ENCODE data around the gene SLC37A4. TPM values are rescaled to one million over a fixed set of nuclear protein-coding genes. Genes with fewer than 3 reads are reported as not detected.
"Not testable (repeated sequence)": the region's sequence is repeated elsewhere in the genome, so short reads cannot be mapped to it uniquely, and the experiment has no call there.

SLC37A4 gene
- total RNA-seq, 1 donor: 2.4 TPM

GRCh38 chr11:119015054-119015611 is 15.5 kb downstream of the SLC37A4 start:
- no peaks in the 10 kb centered on the region for H3K9me3 ChIP-seq (ENCODE audit: low read depth, low read length)
- no peaks in the 10 kb centered on the region for H3K27me3 ChIP-seq (ENCODE audit: insufficient read depth, low read length)
- peaks cover 31% of the 10 kb centered on the region for H3K4me1 ChIP-seq (ENCODE audit: insufficient read depth, low read length)

DNA sequence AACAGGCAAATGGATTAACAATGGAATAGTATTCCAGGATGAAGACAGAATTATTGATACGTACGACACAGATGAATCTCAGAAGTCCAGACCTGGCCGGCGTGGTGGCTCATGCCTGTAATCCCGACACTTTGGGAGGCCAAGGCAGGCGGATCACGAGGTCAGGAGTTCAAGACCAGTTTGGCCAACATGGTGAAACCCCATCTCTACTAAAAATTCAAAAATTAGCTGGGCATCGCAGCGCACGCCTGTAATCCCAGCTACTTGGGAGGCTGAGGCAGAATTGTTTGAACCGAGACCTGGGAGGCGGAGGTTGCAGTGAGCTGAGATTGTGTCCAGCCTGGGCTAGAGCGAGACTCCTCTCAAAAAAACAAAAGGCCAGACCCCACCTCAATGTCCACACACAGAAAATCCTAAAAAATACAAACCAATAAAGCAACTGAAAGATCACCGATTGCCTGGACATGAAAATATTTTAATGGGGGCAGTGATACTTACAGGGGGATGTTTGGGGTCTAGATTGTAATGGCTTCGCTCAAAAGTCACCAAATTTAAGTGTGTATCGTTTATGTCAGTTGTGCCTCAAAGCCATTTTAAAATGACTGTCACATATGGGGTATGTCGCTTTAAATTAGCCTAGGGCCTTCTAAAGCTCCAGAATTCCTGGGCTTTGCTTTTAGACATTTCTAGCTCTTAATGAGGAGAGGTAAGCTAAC is 16.3 kb downstream of the SLC37A4 start:
- peaks cover 23% of the 10 kb centered on the region for H3K4me1 ChIP-seq (ENCODE audit: insufficient read depth, low read length)
- H3K27me3 ChIP-seq (ENCODE audit: insufficient read depth, low read length): no peaks in the 10 kb centered on the region
- H3K4me3 ChIP-seq (ENCODE audit: low read length): no peak overlapping the region
- H3K9me3 ChIP-seq (ENCODE audit: low read depth, low read length): no peaks in the 10 kb centered on the region

More at GRCh38 chr11:119015054-119015611, 15.5 kb downstream of the SLC37A4 start:
- no peak overlapping the region for H3K4me3 ChIP-seq (ENCODE audit: low read length)

DNA sequence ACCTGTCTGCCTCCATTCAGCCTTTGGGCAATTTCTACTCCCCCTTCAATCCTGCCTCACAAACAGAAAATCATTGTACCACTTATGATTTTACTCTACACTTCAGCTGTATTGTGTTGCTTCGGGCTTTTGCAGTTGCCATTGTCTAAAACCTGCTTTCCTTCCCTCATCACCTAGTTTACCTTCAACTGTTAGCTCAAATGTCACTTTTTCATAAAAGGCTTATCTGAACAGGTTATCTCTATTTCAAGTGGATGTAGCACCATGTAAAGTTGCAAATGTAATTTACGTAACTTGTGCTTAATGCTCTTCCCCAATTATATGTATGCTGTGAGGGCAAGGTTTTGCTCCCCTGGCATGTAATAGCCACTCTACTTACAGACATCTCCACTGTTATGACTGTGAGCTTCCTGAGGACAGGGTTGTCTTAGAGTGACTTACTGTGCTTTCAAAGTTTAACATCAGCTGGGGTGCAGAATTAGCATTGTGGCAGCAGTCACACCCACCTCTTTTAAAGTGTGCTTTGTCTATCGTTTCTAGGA is 18.0 kb downstream of the SLC37A4 start:
- Histone ChIP-seq H3K4me1 (ENCODE audit: insufficient read depth, low read length) (peaks cover 20% of the 10 kb centered on the region), H3K4me3 (ENCODE audit: low read length) (no peak overlapping the region), H3K9me3 (ENCODE audit: low read depth, low read length) (no peaks in the 10 kb centered on the region), H3K27me3 (ENCODE audit: insufficient read depth, low read length) (no peaks in the 10 kb centered on the region)

GRCh38 chr11:119011476-119012053 is 19.1 kb downstream of the SLC37A4 start:
- peaks cover 10% of the 10 kb centered on the region for H3K4me1 ChIP-seq (ENCODE audit: insufficient read depth, low read length)
- H3K9me3 ChIP-seq (ENCODE audit: low read depth, low read length): no peaks in the 10 kb centered on the region
- H3K27me3 ChIP-seq (ENCODE audit: insufficient read depth, low read length): no peaks in the 10 kb centered on the region
- no peak overlapping the region for H3K4me3 ChIP-seq (ENCODE audit: low read length)

- Histone ChIP-seq H3K27me3 (ENCODE audit: insufficient read depth, low read length) (no peaks in the 10 kb centered on the region), H3K4me3 (ENCODE audit: low read length) (no peak overlapping the region), H3K9me3 (ENCODE audit: low read depth, low read length) (no peaks in the 10 kb centered on the region), H3K4me1 (ENCODE audit: insufficient read depth, low read length) (no peaks in the 10 kb centered on the region)
Observed at GRCh38 chr11:119006656-119007055, 24.0 kb downstream of the SLC37A4 start.

DNA sequence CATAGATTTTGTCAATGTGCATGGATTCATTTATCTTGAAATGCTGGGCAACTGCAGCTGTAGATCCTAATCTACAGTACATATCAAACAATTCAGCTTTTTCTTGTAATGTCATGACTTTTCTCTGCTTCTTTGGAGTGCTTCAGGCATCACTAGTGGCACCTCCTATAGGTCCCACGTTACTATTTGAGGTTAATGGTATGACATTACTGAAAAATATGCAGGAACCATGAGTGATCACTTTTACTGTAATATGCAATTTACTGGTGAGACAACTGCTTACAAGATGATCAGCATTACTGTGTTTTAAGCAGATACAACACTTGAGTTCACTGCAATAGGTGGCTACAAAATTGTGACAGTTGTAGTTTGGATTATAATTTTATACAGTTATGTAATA is 29.8 kb downstream of the SLC37A4 start:
- Histone ChIP-seq H3K4me3 (ENCODE audit: low read length) (no peak overlapping the region), H3K9me3 (ENCODE audit: low read depth, low read length) (no peaks in the 10 kb centered on the region), H3K4me1 (ENCODE audit: insufficient read depth, low read length) (peaks cover 26% of the 10 kb centered on the region), H3K27me3 (ENCODE audit: insufficient read depth, low read length) (no peaks in the 10 kb centered on the region)

DNA sequence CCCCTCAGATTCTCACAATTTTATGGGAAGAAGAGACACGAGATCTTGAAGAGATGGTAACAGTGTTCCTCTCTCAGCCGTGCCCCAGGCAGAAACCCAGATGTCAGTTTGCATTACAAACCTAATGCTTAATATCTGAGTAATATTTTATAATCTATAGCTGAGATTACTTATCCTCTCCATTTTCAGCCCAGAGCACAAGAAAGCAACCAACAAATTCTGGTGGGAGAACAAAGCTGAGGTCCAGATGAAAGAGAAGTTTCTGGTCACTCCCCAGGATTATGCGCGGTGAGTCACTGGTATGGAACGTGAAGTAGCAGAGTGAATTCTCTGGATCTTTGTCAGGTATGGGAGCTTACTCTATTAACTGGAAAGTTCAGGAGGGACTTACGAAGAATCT is 31.9 kb downstream of the SLC37A4 start:
- H3K27me3 ChIP-seq (ENCODE audit: insufficient read depth, low read length): no peaks in the 10 kb centered on the region
- H3K4me1 ChIP-seq (ENCODE audit: insufficient read depth, low read length): peaks cover 26% of the 10 kb centered on the region
- no peak overlapping the region for H3K4me3 ChIP-seq (ENCODE audit: low read length)
- H3K9me3 ChIP-seq (ENCODE audit: low read depth, low read length): no peaks in the 10 kb centered on the region

- Histone ChIP-seq H3K9me3 (ENCODE audit: low read depth, low read length) (no peaks in the 10 kb centered on the region), H3K4me1 (ENCODE audit: insufficient read depth, low read length) (peaks cover 26% of the 10 kb centered on the region), H3K4me3 (ENCODE audit: low read length) (peak overlapping the region; percentile 50), H3K27me3 (ENCODE audit: insufficient read depth, low read length) (no peaks in the 10 kb centered on the region)
Observed at GRCh38 chr11:118998388-118998717, 32.3 kb downstream of the SLC37A4 start.

- H3K27me3 ChIP-seq (ENCODE audit: insufficient read depth, low read length): no peaks in the 10 kb centered on the region
Observed at GRCh38 chr11:118997627-118998387, 32.9 kb downstream of the SLC37A4 start, which contains the start of gene CENATAC. CENATAC (plus strand) TSS chr11:118998138; CDS start chr11:118998198, 60 bp downstream.

DNA sequence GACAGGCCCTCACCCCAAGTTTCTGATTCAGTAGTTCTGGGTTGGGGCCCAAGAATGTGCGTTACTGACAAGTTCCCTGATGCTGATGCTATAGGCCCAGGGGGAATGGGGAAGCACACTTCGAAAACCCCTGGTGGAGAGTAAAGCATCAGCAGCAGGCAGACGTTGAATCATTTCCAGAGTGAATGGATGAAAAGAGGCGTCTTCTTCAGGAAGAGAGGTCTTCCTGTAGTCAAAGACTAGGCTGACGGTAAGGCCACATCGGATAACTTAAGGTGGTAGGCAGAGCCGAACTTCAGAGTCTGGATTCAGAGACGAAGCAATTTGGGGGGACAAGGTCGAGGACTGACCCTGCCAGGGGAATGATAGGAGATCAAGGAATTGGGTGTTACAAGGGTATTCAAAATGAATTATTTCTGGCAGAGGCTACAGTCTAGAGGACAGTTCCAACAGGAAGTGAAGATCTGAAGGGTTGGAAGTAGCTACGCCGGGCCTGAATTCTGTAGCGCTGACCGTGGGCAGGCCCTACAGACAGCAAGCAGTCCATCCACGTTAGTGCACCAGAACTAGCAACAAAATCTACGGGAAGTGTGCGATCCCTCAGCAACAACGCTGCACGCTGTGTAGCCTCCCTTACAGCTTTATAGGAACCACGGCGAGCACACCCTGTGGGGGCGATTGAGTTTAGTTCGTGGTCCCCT is 33.6 kb downstream of the SLC37A4 start:
- H3K27me3 ChIP-seq (ENCODE audit: insufficient read depth, low read length): no peaks in the 10 kb centered on the region
- peaks cover 26% of the 10 kb centered on the region for H3K4me1 ChIP-seq (ENCODE audit: insufficient read depth, low read length)
- H3K4me3 ChIP-seq (ENCODE audit: low read length): peak overlapping the region; percentile 50
- H3K9me3 ChIP-seq (ENCODE audit: low read depth, low read length): no peaks in the 10 kb centered on the region

More at GRCh38 chr11:118997627-118998387, 32.9 kb downstream of the SLC37A4 start, which contains the start of gene CENATAC:
- Histone ChIP-seq H3K4me1 (ENCODE audit: insufficient read depth, low read length) (peaks cover 26% of the 10 kb centered on the region), H3K9me3 (ENCODE audit: low read depth, low read length) (no peaks in the 10 kb centered on the region), H3K4me3 (ENCODE audit: low read length) (peak within 1 kb of the TSS; percentile 50)

DNA sequence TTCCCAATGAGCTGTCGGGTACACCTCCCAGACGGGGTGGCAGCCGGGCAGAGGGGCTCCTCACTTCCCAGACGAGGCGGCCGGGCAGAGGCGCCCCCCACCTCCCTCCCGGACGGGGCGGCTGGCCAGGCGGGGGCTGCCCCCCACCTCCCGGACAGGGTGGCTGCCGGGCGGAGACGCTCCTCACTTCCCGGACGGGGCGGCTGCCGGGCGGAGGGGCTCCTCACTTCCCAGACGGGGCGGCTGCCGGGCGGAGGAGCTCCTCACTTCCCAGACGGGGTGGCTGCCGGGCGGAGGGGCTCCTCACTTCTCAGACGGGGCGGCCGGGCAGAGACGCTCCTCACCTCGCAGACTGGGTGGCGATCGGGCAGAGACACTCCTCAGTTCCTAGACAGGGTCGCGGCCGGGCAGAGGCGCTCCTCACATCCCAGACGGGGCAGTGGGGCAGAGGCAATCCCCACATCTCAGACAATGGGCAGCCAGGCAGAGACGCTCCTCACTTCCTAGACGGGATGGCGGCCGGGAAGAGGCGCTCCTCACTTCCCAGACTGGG is 39.1 kb downstream of the SLC37A4 start:
- not testable (repeated sequence) for H3K9me3 ChIP-seq (ENCODE audit: low read depth, low read length); H3K27me3 ChIP-seq (ENCODE audit: insufficient read depth, low read length); H3K4me3 ChIP-seq (ENCODE audit: low read length); H3K4me1 ChIP-seq (ENCODE audit: insufficient read depth, low read length)

DNA sequence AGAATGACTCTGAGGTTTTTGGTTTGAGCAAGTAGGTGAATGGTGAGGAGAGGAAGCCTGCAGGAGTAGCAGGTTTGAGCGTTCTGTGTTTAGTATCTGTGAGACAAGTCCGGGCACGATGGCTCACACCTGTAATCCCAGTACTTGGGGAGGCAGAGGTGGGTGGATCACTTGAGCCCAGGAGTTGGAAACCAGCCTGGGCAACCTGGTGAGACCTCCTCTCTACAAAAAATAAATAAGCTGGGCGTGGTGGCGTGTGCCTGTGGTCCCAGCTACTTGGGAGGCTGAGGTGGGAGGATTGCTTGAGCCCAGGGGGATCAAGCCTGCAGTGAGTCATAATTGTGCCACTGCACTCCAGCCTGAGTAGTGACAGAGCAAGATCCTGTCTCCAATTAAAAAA is 42.4 kb downstream of the SLC37A4 start:
- Histone ChIP-seq H3K4me1 (ENCODE audit: insufficient read depth, low read length) (no peaks in the 10 kb centered on the region), H3K9me3 (ENCODE audit: low read depth, low read length) (no peaks in the 10 kb centered on the region), H3K27me3 (ENCODE audit: insufficient read depth, low read length) (no peaks in the 10 kb centered on the region), H3K4me3 (ENCODE audit: low read length) (no peak overlapping the region)

DNA sequence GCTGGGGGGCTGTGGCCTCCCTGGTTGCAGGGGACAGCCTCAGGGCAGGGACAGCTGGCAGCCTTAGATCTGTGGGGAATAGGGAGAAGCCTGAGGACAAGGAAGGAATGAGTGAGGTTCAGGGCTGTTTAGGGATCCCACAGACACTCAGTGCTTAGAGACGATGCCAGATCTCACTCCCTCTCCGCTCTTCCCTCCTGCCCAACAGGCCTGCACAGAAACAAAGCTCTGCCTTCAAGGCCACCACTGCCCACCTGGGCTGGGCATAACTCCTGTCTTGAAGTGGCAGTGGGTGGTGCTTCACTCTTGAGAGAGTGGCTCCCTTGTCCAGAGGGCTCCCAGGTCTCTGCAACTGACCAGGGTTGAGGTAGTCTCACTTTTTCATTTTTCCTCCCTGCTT is 45.9 kb downstream of the SLC37A4 start:
- H3K4me3 ChIP-seq (ENCODE audit: low read length): no peak overlapping the region

DNA sequence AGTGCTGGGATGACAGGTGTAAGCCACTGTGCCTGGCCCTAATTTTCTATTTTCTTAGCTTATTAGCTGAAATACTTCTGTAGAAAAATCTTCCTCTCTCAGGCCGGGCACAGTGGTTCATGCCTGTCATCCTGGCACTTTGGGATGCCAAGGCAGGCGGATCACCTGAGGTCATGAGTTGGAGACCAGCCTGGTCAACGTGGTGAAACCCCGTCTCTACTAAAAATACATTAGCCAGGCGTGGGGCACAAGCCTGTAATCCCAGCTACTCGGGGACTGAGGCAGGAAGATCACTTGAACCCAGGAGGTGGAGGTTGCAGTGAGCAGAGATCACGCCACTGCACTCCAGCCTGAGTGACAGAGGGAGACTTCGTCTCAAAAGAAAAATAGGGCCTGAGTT is 46.3 kb downstream of the SLC37A4 start:
- not testable (repeated sequence) for H3K4me3 ChIP-seq (ENCODE audit: low read length); H3K27me3 ChIP-seq (ENCODE audit: insufficient read depth, low read length); H3K9me3 ChIP-seq (ENCODE audit: low read depth, low read length); H3K4me1 ChIP-seq (ENCODE audit: insufficient read depth, low read length)

More for the DNA sequence above, 45.9 kb downstream of the SLC37A4 start:
- Histone ChIP-seq H3K27me3 (ENCODE audit: insufficient read depth, low read length) (no peaks in the 10 kb centered on the region), H3K4me1 (ENCODE audit: insufficient read depth, low read length) (peaks cover 8% of the 10 kb centered on the region), H3K9me3 (ENCODE audit: low read depth, low read length) (no peaks in the 10 kb centered on the region)

Data from mononuclear cell (primary cell).